ENCODE measurements around the gene NRGN.

DNA sequence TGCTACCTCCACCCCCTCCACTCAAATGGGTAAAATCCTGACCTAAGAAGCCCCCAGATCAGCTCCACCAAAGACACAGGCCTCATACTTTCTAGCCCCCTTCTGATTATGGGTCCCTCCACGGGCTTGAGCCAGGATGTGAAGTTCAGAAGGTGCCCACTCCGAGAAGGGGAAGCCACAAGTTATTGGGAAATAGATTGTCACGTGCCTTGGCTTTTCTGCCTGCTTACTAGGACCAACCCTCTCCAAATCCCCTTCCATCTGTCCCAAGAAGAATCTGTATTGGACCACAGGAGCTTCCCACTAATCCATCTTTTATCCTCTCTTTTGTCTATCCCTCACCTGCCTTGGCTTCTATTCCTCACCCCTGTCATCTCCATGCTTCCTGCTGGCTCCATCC lies 3.0 kb upstream of the NRGN start:
- TF ChIP-seq, protein P1, sequence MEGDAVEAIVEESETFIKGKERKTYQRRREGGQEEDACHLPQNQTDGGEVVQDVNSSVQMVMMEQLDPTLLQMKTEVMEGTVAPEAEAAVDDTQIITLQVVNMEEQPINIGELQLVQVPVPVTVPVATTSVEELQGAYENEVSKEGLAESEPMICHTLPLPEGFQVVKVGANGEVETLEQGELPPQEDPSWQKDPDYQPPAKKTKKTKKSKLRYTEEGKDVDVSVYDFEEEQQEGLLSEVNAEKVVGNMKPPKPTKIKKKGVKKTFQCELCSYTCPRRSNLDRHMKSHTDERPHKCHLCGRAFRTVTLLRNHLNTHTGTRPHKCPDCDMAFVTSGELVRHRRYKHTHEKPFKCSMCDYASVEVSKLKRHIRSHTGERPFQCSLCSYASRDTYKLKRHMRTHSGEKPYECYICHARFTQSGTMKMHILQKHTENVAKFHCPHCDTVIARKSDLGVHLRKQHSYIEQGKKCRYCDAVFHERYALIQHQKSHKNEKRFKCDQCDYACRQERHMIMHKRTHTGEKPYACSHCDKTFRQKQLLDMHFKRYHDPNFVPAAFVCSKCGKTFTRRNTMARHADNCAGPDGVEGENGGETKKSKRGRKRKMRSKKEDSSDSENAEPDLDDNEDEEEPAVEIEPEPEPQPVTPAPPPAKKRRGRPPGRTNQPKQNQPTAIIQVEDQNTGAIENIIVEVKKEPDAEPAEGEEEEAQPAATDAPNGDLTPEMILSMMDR (IDR thresholded peaks at IDR 0.05; ENCODE audit: insufficient read depth, low read length) = no peak
- TF ChIP-seq REST (IDR thresholded peaks at IDR 0.05; ENCODE audit: insufficient replicate concordance, low read depth) (no peak), GABPA (IDR thresholded peaks at IDR 0.05; ENCODE audit: low read depth) (no peak)
